Muscle of leg (tissue), 11 donors: ENCODE data around the gene KCTD8. TPM values are rescaled to one million over a fixed set of nuclear protein-coding genes. Genes with fewer than 3 reads are reported as not detected.
A peak's percentile ranks its signal among the peaks of the same experiment; 100 is the strongest.

Experiments used
- DNase-seq: peaks from one replicate; pipeline ENCODE4 v3.0.0; 2013
- H3K27ac ChIP-seq: one replicate; pipeline ENCODE4 v1.5.1; 2013; ENCODE audit warnings: mild to moderate bottlenecking, low read length, control low read depth
- H3K27me3 ChIP-seq: one replicate; pipeline ENCODE4 v1.6.1; 2013; ENCODE audit warnings: low read length; ENCODE audit not compliant: control insufficient read depth, insufficient read depth
- H3K36me3 ChIP-seq: one replicate; pipeline ENCODE4 v1.6.1; 2013; ENCODE audit warnings: low read length; ENCODE audit not compliant: control insufficient read depth, insufficient read depth
- H3K4me1 ChIP-seq: one replicate; pipeline ENCODE4 v1.6.1; 2013; ENCODE audit warnings: low read length; ENCODE audit not compliant: control insufficient read depth, insufficient read depth
- H3K4me3 ChIP-seq: one replicate; pipeline ENCODE4 v1.5.1; 2013; ENCODE audit warnings: low read length, control low read depth
- H3K9me3 ChIP-seq: replicated peaks from 2 replicates; pipeline ENCODE4 v1.6.1; 2013; ENCODE audit warnings: low read depth, low read length; ENCODE audit not compliant: control insufficient read depth
- WGBS: methylation state at CpG from one replicate; pipeline ENCODE4 v1.1.5; 2013; ENCODE audit warnings: missing lambda C conversion rate; ENCODE audit not compliant: insufficient coverage; 5-methylcytosine and 5-hydroxymethylcytosine counted together
- polyA plus RNA-seq, 8 donors: library from polyadenylated mRNA; unstranded; fragments of 120-200 nt; gene quantifications; one replicate each; pipeline versions ENCODE4 v1.2.1 to v1.2.3, GENCODE V29; 2013; ENCODE audit warnings: inconsistent platforms in 1 of 8, low replicate concordance in 1 of 8; ENCODE audit not compliant: insufficient read length in 8 of 8, insufficient read depth in 1 of 8
- total RNA-seq: library from RNA; stranded (reverse); fragments of 120-200 nt; gene quantifications from one replicate; pipeline ENCODE4 v1.2.4, GENCODE V29; 2013

The KCTD8 gene
- total and polyA plus RNA-seq, 9 donors = 0.05 to 0.47 (median 0.15) TPM; not detected in 2

GRCh38 chr4:44438687-44439086 is 9.9 kb downstream of the KCTD8 start:
- H3K4me3 ChIP-seq = no peak overlapping the region
- no peaks in the 10 kb centered on the region for H3K4me1 ChIP-seq
- H3K36me3 ChIP-seq = no peaks in the 10 kb centered on the region
- no peaks in the 10 kb centered on the region for H3K27me3 ChIP-seq
- DNase-seq = no peak
- no peaks in the 10 kb centered on the region for H3K9me3 ChIP-seq
- no peak overlapping the region for H3K27ac ChIP-seq

GRCh38 chr4:44434247-44434646 is 14.4 kb downstream of the KCTD8 start:
- no CpG with 5 or more reads among the region's 2 CpGs for WGBS
- Histone ChIP-seq H3K27me3 (no peaks in the 10 kb centered on the region), H3K9me3 (no peaks in the 10 kb centered on the region), H3K4me3 (no peak overlapping the region), H3K27ac (no peak overlapping the region), H3K4me1 (no peaks in the 10 kb centered on the region), H3K36me3 (no peaks in the 10 kb centered on the region)
- DNase-seq = no peak

- peak; percentile 5 for DNase-seq
- H3K27me3 ChIP-seq = no peaks in the 10 kb centered on the region
- no peaks in the 10 kb centered on the region for H3K4me1 ChIP-seq
- no peak overlapping the region for H3K27ac ChIP-seq
- H3K9me3 ChIP-seq = no peaks in the 10 kb centered on the region
- H3K4me3 ChIP-seq = no peak overlapping the region
- no CpG with 5 or more reads among the region's 2 CpGs for WGBS
- H3K36me3 ChIP-seq = no peaks in the 10 kb centered on the region
Observed at GRCh38 chr4:44425614-44426208, 22.9 kb downstream of the KCTD8 start.

GRCh38 chr4:44422912-44423311 is 25.7 kb downstream of the KCTD8 start:
- Histone ChIP-seq H3K4me3 (no peak overlapping the region), H3K27me3 (no peaks in the 10 kb centered on the region), H3K36me3 (no peaks in the 10 kb centered on the region), H3K9me3 (no peaks in the 10 kb centered on the region), H3K4me1 (no peaks in the 10 kb centered on the region), H3K27ac (no peak overlapping the region)
- peak; percentile 21 for DNase-seq
- WGBS = no CpG with 5 or more reads among the region's 1 CpG

- H3K4me3 ChIP-seq = no peak overlapping the region
- no CpG with 5 or more reads among the region's 2 CpGs for WGBS
- DNase-seq = peak; percentile 70
- no peaks in the 10 kb centered on the region for H3K27me3 ChIP-seq
- no peaks in the 10 kb centered on the region for H3K9me3 ChIP-seq
- no peaks in the 10 kb centered on the region for H3K4me1 ChIP-seq
- H3K36me3 ChIP-seq = no peaks in the 10 kb centered on the region
- H3K27ac ChIP-seq = no peak overlapping the region
Observed at GRCh38 chr4:44421330-44422065, 27.1 kb downstream of the KCTD8 start.

GRCh38 chr4:44415251-44415650 is 33.4 kb downstream of the KCTD8 start:
- no peaks in the 10 kb centered on the region for H3K36me3 ChIP-seq
- H3K27me3 ChIP-seq = no peaks in the 10 kb centered on the region
- no peak overlapping the region for H3K4me3 ChIP-seq
- no CpG with 5 or more reads among the region's 1 CpG for WGBS
- no peak overlapping the region for H3K27ac ChIP-seq
- no peaks in the 10 kb centered on the region for H3K9me3 ChIP-seq
- H3K4me1 ChIP-seq = no peaks in the 10 kb centered on the region
- DNase-seq = no peak

- no peaks in the 10 kb centered on the region for H3K9me3 ChIP-seq
- no peaks in the 10 kb centered on the region for H3K27me3 ChIP-seq
- no peaks in the 10 kb centered on the region for H3K4me1 ChIP-seq
- H3K27ac ChIP-seq = no peak overlapping the region
- WGBS = 100% methylated on average over 1 of the region's 3 CpGs
- H3K36me3 ChIP-seq = no peaks in the 10 kb centered on the region
- H3K4me3 ChIP-seq = no peak overlapping the region
- DNase-seq = no peak
Observed at GRCh38 chr4:44368413-44369167, 80.0 kb downstream of the KCTD8 start.

- WGBS = 87% methylated on average over 3 of the region's 3 CpGs
- no peak for DNase-seq
- no peaks in the 10 kb centered on the region for H3K36me3 ChIP-seq
- H3K4me1 ChIP-seq = no peaks in the 10 kb centered on the region
- H3K9me3 ChIP-seq = no peaks in the 10 kb centered on the region
- no peak overlapping the region for H3K4me3 ChIP-seq
- no peaks in the 10 kb centered on the region for H3K27me3 ChIP-seq
- H3K27ac ChIP-seq = no peak overlapping the region
Observed at GRCh38 chr4:44354172-44354571, 94.4 kb downstream of the KCTD8 start.

GRCh38 chr4:44351069-44351468 is 97.5 kb downstream of the KCTD8 start:
- Histone ChIP-seq H3K27me3 (no peaks in the 10 kb centered on the region), H3K36me3 (no peaks in the 10 kb centered on the region), H3K27ac (no peak overlapping the region), H3K9me3 (no peaks in the 10 kb centered on the region), H3K4me1 (no peaks in the 10 kb centered on the region), H3K4me3 (no peak overlapping the region)
- no CpG with 5 or more reads among the region's 3 CpGs for whole genome bisulfite sequencing
- DNase-seq = peak; percentile 1

- Histone ChIP-seq H3K4me3 (no peak overlapping the region), H3K4me1 (no peaks in the 10 kb centered on the region), H3K27ac (no peak overlapping the region), H3K27me3 (no peaks in the 10 kb centered on the region), H3K9me3 (no peaks in the 10 kb centered on the region), H3K36me3 (no peaks in the 10 kb centered on the region)
- no peak for DNase-seq
- no CpG with 5 or more reads among the region's 1 CpG for WGBS
Observed at GRCh38 chr4:44342800-44343199, 105.8 kb downstream of the KCTD8 start.
